ENCODE data around the gene MAB21L4. TPM values are rescaled to one million over a fixed set of nuclear protein-coding genes. Genes with fewer than 3 reads are reported as not detected.

MAB21L4 gene
- total RNA-seq, 1 donor from 2014 or later = not detected

- Mint-ChIP-seq H3K27ac (ENCODE audit: unreplicated experiment) (no peak overlapping the region), H3K4me3 (ENCODE audit: unreplicated experiment) (no peak overlapping the region), H3K4me1 (ENCODE audit: unreplicated experiment) (peaks cover 13% of the 10 kb centered on the region), H3K27me3 (ENCODE audit: unreplicated experiment) (peaks cover 7% of the 10 kb centered on the region), H3K9me3 (ENCODE audit: unreplicated experiment) (no peaks in the 10 kb centered on the region), H3K36me3 (ENCODE audit: low read depth, unreplicated experiment) (peaks cover 4% of the 10 kb centered on the region)
- no peak for DNase-seq (ENCODE audit: low spot score)
- TF ChIP-seq CTCF (IDR thresholded peaks at IDR 0.05; ENCODE audit: unreplicated experiment) = no peak
Observed at GRCh38 chr2:240886678-240887609, 9.0 kb downstream of the MAB21L4 start.

- Mint-ChIP-seq H3K27ac (ENCODE audit: unreplicated experiment) (no peak overlapping the region), H3K4me1 (ENCODE audit: unreplicated experiment) (peaks cover 13% of the 10 kb centered on the region), H3K27me3 (ENCODE audit: unreplicated experiment) (peaks cover 5% of the 10 kb centered on the region), H3K4me3 (ENCODE audit: unreplicated experiment) (no peak overlapping the region), H3K36me3 (ENCODE audit: low read depth, unreplicated experiment) (peaks cover 4% of the 10 kb centered on the region), H3K9me3 (ENCODE audit: unreplicated experiment) (no peaks in the 10 kb centered on the region)
- DNase-seq (ENCODE audit: low spot score) = no peak
- TF ChIP-seq CTCF (IDR thresholded peaks at IDR 0.05; ENCODE audit: unreplicated experiment) = no peak
Observed at GRCh38 chr2:240886023-240886565, 9.9 kb downstream of the MAB21L4 start.

GRCh38 chr2:240885566-240885965, 10.4 kb downstream of the MAB21L4 start:
- H3K4me1 Mint-ChIP-seq (ENCODE audit: unreplicated experiment) = peaks cover 13% of the 10 kb centered on the region
- DNase-seq (ENCODE audit: low spot score) = no peak
- no peak overlapping the region for H3K27ac Mint-ChIP-seq (ENCODE audit: unreplicated experiment)
- peaks cover 5% of the 10 kb centered on the region for H3K27me3 Mint-ChIP-seq (ENCODE audit: unreplicated experiment)
- no peaks in the 10 kb centered on the region for H3K9me3 Mint-ChIP-seq (ENCODE audit: unreplicated experiment)
- peaks cover 4% of the 10 kb centered on the region for H3K36me3 Mint-ChIP-seq (ENCODE audit: low read depth, unreplicated experiment)
- no peak overlapping the region for H3K4me3 Mint-ChIP-seq (ENCODE audit: unreplicated experiment)
- TF ChIP-seq CTCF (IDR thresholded peaks at IDR 0.05; ENCODE audit: unreplicated experiment) = no peak

- no peak for TF ChIP-seq CTCF (IDR thresholded peaks at IDR 0.05; ENCODE audit: unreplicated experiment)
Observed at GRCh38 chr2:240884745-240885144, 11.2 kb downstream of the MAB21L4 start.

GRCh38 chr2:240884221-240884620, 11.7 kb downstream of the MAB21L4 start:
- H3K36me3 Mint-ChIP-seq (ENCODE audit: low read depth, unreplicated experiment) = peaks cover 4% of the 10 kb centered on the region
- no peak overlapping the region for H3K27ac Mint-ChIP-seq (ENCODE audit: unreplicated experiment)
- DNase-seq (ENCODE audit: low spot score) = no peak
- peaks cover 13% of the 10 kb centered on the region for H3K4me1 Mint-ChIP-seq (ENCODE audit: unreplicated experiment)
- TF ChIP-seq CTCF (IDR thresholded peaks at IDR 0.05; ENCODE audit: unreplicated experiment) = no peak
- H3K9me3 Mint-ChIP-seq (ENCODE audit: unreplicated experiment) = no peaks in the 10 kb centered on the region
- no peak overlapping the region for H3K4me3 Mint-ChIP-seq (ENCODE audit: unreplicated experiment)
- peaks cover 5% of the 10 kb centered on the region for H3K27me3 Mint-ChIP-seq (ENCODE audit: unreplicated experiment)

More at GRCh38 chr2:240884745-240885144, 11.2 kb downstream of the MAB21L4 start:
- no peak overlapping the region for H3K27ac Mint-ChIP-seq (ENCODE audit: unreplicated experiment)
- H3K36me3 Mint-ChIP-seq (ENCODE audit: low read depth, unreplicated experiment) = peaks cover 4% of the 10 kb centered on the region
- peaks cover 5% of the 10 kb centered on the region for H3K27me3 Mint-ChIP-seq (ENCODE audit: unreplicated experiment)
- H3K9me3 Mint-ChIP-seq (ENCODE audit: unreplicated experiment) = no peaks in the 10 kb centered on the region
- DNase-seq (ENCODE audit: low spot score) = no peak
- H3K4me3 Mint-ChIP-seq (ENCODE audit: unreplicated experiment) = no peak overlapping the region
- H3K4me1 Mint-ChIP-seq (ENCODE audit: unreplicated experiment) = peaks cover 13% of the 10 kb centered on the region

Data from endothelial cell (in vitro differentiated cells).